Calu3 (cell line): ENCODE measurements around the gene TAL1. TPM values are rescaled to one million over a fixed set of nuclear protein-coding genes. Genes with fewer than 3 reads are reported as not detected.

Experiments
- BruUV-seq: library from RNA; stranded (reverse); fragments of 400-500 nt; replicated peaks from 2 replicates; lab custom pipeline; 2021; lab: Mats Ljungman, UMichigan
- CTCF ChIA-PET: fragments of 300-600 bp; sonication (Branson Sonifier 250); formaldehyde crosslinking; loops from one replicate; lab custom pipeline; 2022; ENCODE audit warnings: antibody characterized with exemption; lab: Charles Lee
- DNase-seq: peaks from one replicate; pipeline ENCODE4 v3.0.0; 2022
- H3K27ac Mint-ChIP-seq: one replicate; pipeline ENCODE4 v1.8.0; 2022; ENCODE audit warnings: mixed read lengths; ENCODE audit not compliant: unreplicated experiment
- H3K27me3 Mint-ChIP-seq: one replicate; pipeline ENCODE4 v1.8.0; 2022; ENCODE audit warnings: mixed read lengths; ENCODE audit not compliant: unreplicated experiment
- H3K36me3 Mint-ChIP-seq: one replicate; pipeline ENCODE4 v1.8.0; 2022; ENCODE audit warnings: mild to moderate bottlenecking, moderate library complexity, mixed read lengths; ENCODE audit not compliant: insufficient read depth, unreplicated experiment
- H3K4me1 Mint-ChIP-seq: one replicate; pipeline ENCODE4 v1.8.0; 2022; ENCODE audit warnings: mild to moderate bottlenecking, low read depth, mixed read lengths; ENCODE audit not compliant: unreplicated experiment
- H3K4me3 Mint-ChIP-seq: one replicate; pipeline ENCODE4 v1.8.0; 2022; ENCODE audit warnings: mild to moderate bottlenecking, low read depth, moderate library complexity, mixed read lengths; ENCODE audit not compliant: unreplicated experiment
- H3K9me3 Mint-ChIP-seq: one replicate; pipeline ENCODE4 v1.8.0; 2022; ENCODE audit warnings: low read depth, mixed read lengths; ENCODE audit not compliant: unreplicated experiment
- CTCF ChIP-seq: fragments of 200-600 bp; IDR thresholded peaks from one replicate; pipeline ENCODE4 v1.8.0; 2022; ENCODE audit warnings: antibody characterized with exemption; ENCODE audit not compliant: unreplicated experiment
- intact Hi-C: fragments of 100-400 bp; cut with micrococcal nuclease; formaldehyde crosslinking; loops from one replicate; pipeline ENCODE4 v1.10.0; 2022; ENCODE audit not compliant: unreplicated experiment
- total RNA-seq: library from RNA; stranded (reverse); gene quantifications from 2 replicates; pipeline ENCODE4 v1.2.3, GENCODE V29; 2022

The TAL1 gene
- total RNA-seq, 1 experiment from 2014 or later, result not detected

GRCh38 chr1:47215713-47216112 is 16.3 kb downstream of the TAL1 start:
- Mint-ChIP-seq H3K4me3 (no peak overlapping the region), H3K36me3 (no peaks in the 10 kb centered on the region), H3K9me3 (no peaks in the 10 kb centered on the region), H3K4me1 (peaks cover under 1% of the 10 kb centered on the region), H3K27me3 (no peaks in the 10 kb centered on the region), H3K27ac (no peak overlapping the region)
- BruUV-seq, result no TSS peak
- CTCF ChIA-PET, result no interaction called here
- DNase-seq, result no peak
- TF ChIP-seq CTCF, result no peak
- intact Hi-C loops, result no loop called here

GRCh38 chr1:47214549-47214948 is 17.5 kb downstream of the TAL1 start:
- H3K4me1 Mint-ChIP-seq, result peaks cover 9% of the 10 kb centered on the region
- no peaks in the 10 kb centered on the region for H3K36me3 Mint-ChIP-seq
- TF ChIP-seq CTCF, result no peak
- H3K9me3 Mint-ChIP-seq, result no peaks in the 10 kb centered on the region
- CTCF ChIA-PET, result no interaction called here
- H3K4me3 Mint-ChIP-seq, result no peak overlapping the region
- BruUV-seq, result no TSS peak
- no peak overlapping the region for H3K27ac Mint-ChIP-seq
- no peak for DNase-seq
- intact Hi-C loops, result no loop called here
- H3K27me3 Mint-ChIP-seq, result no peaks in the 10 kb centered on the region

DNA sequence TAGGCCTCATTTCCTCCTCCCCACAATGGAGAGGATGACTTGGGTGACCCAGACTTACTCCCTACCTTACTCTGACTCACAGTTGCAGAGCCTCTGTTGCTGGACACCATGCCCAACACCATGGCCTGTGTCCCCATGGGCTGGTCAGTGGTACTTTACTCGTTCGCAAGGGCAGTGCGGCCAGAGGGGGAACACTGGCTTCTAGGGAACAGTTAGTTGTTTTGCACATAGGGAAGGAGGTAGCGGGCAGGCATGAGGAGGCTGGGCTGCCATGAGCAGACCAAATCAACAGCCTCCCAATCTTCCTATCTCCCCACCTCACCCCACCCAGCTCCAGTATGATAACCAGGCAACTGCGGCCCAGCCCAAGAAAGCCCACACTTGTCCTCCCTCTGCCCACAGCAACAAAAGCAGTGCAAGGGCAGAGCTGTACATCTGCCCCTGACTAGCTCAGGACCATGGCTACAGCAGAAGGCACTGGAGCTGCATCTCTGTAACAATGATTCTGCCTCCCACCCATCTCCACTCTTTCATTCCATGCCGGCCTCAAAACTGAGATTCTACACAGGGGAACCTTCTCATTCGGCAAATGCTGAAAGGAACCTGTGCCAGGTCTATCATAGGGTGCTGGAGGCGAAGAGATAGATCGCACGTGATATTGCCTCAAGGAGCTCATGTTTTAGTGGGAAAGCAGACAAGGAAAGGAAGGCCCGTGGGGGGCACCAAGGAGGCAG is 18.6 kb downstream of the TAL1 start:
- TF ChIP-seq CTCF, result no peak
- Mint-ChIP-seq H3K4me3 (no peak overlapping the region), H3K27ac (no peak overlapping the region), H3K9me3 (no peaks in the 10 kb centered on the region), H3K36me3 (no peaks in the 10 kb centered on the region), H3K27me3 (no peaks in the 10 kb centered on the region), H3K4me1 (peaks cover 9% of the 10 kb centered on the region)
- CTCF ChIA-PET, result no interaction called here
- no peak for DNase-seq
- intact Hi-C loops, result no loop called here
- BruUV-seq, result no TSS peak

DNA sequence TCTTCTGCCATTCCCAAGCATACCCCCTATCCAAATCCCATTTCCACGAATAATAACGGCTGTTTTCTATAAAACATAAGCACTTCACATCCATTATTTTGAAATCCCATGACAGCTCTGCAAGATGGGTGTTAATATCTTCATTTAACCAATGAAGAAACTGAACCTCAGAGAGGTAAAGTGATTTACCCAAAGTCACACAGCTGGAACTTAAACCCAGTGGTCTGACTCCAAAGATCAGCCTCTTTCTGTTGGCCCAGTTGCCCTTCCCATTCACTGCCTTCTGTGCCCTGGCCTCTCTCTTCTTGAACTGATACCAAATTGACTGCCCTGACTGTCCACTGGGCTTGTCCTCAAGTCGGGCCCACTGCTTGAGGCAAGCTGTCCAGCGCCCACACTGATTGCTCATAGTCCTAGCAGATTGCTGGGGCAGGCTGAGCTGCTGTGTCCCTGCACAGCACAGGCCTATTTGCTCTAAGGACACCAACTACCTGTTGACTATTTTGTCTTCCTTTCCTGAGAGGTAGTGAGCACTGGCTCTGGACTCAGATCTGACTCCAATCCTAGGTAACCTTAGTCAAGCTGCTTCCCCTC is 19.3 kb downstream of the TAL1 start:
- H3K27ac Mint-ChIP-seq, result no peak overlapping the region
- H3K9me3 Mint-ChIP-seq, result no peaks in the 10 kb centered on the region
- no peak overlapping the region for H3K4me3 Mint-ChIP-seq
- H3K36me3 Mint-ChIP-seq, result no peaks in the 10 kb centered on the region
- peaks cover 9% of the 10 kb centered on the region for H3K4me1 Mint-ChIP-seq
- no peaks in the 10 kb centered on the region for H3K27me3 Mint-ChIP-seq
- DNase-seq, result no peak
- CTCF ChIA-PET, result no interaction called here
- intact Hi-C loops, result no loop called here
- TF ChIP-seq CTCF, result no peak
- no TSS peak for BruUV-seq
